Parathyroid adenoma (tissue), 2 donors: Measurements from ENCODE around the gene CDH4.

Experiments
- H2AFZ ChIP-seq: fragments of 300-600 bp; sonication (generic); one replicate; pipeline ENCODE4 v1.7.0; 2017; ENCODE audit warnings: antibody characterized with exemption, mild to moderate bottlenecking
- H3K27ac ChIP-seq: fragments of 300-600 bp; sonication (generic); one replicate; pipeline ENCODE4 v1.7.0; 2017
- H3K27me3 ChIP-seq: fragments of 300-600 bp; sonication (generic); one replicate; pipeline ENCODE4 v1.7.0; 2017; ENCODE audit warnings: low read length; ENCODE audit not compliant: control insufficient read depth, insufficient read depth
- H3K36me3 ChIP-seq: fragments of 300-600 bp; sonication (generic); one replicate; pipeline ENCODE4 v1.7.0; 2017; ENCODE audit warnings: low read length; ENCODE audit not compliant: control insufficient read depth, insufficient read depth
- H3K4me1 ChIP-seq: fragments of 300-600 bp; sonication (generic); one replicate; pipeline ENCODE4 v1.7.0; 2017; ENCODE audit warnings: control low read depth
- H3K4me2 ChIP-seq: fragments of 300-600 bp; sonication (generic); one replicate; pipeline ENCODE4 v1.7.0; 2017; ENCODE audit warnings: low read length
- H3K4me3 ChIP-seq: fragments of 300-600 bp; sonication (generic); one replicate; pipeline ENCODE4 v1.7.0; 2017; ENCODE audit warnings: low read depth, low read length
- H3K79me2 ChIP-seq: fragments of 300-600 bp; sonication (generic); one replicate; pipeline ENCODE4 v1.7.0; 2017; ENCODE audit warnings: control low read depth
- H3K9ac ChIP-seq: fragments of 300-600 bp; sonication (generic); one replicate; pipeline ENCODE4 v1.7.0; 2017; ENCODE audit warnings: mild to moderate bottlenecking
- H3K9me3 ChIP-seq: fragments of 300-600 bp; sonication (generic); one replicate; pipeline ENCODE4 v1.7.0; 2017; ENCODE audit warnings: low read length; ENCODE audit not compliant: control insufficient read depth
- TF ChIP-seq, protein P1 (sequence below): fragments of 300-600 bp; sonication (generic); IDR thresholded peaks from one replicate; pipeline ENCODE4 v1.7.0; 2017; ENCODE audit warnings: antibody characterized with exemption, mild to moderate bottlenecking
- donor health status: primary hyperparathyroidism.

The CDH4 gene

GRCh38 chr20:61929971-61930666 is 678.1 kb downstream of the CDH4 start:
- no peak overlapping the region for H3K4me3 ChIP-seq
- H3K9ac ChIP-seq = no peak overlapping the region
- H3K27ac ChIP-seq = no peak overlapping the region
- H2AFZ ChIP-seq = no peak overlapping the region
- no peaks in the 10 kb centered on the region for H3K9me3 ChIP-seq
- H3K27me3 ChIP-seq = no peaks in the 10 kb centered on the region
- H3K4me1 ChIP-seq = no peaks in the 10 kb centered on the region
- H3K79me2 ChIP-seq = no peaks in the 10 kb centered on the region
- no peaks in the 10 kb centered on the region for H3K36me3 ChIP-seq
- TF ChIP-seq, protein P1, sequence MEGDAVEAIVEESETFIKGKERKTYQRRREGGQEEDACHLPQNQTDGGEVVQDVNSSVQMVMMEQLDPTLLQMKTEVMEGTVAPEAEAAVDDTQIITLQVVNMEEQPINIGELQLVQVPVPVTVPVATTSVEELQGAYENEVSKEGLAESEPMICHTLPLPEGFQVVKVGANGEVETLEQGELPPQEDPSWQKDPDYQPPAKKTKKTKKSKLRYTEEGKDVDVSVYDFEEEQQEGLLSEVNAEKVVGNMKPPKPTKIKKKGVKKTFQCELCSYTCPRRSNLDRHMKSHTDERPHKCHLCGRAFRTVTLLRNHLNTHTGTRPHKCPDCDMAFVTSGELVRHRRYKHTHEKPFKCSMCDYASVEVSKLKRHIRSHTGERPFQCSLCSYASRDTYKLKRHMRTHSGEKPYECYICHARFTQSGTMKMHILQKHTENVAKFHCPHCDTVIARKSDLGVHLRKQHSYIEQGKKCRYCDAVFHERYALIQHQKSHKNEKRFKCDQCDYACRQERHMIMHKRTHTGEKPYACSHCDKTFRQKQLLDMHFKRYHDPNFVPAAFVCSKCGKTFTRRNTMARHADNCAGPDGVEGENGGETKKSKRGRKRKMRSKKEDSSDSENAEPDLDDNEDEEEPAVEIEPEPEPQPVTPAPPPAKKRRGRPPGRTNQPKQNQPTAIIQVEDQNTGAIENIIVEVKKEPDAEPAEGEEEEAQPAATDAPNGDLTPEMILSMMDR = no peak
- no peak overlapping the region for H3K4me2 ChIP-seq

GRCh38 chr20:61930776-61931475 is 678.9 kb downstream of the CDH4 start:
- Histone ChIP-seq H3K4me3 (no peak overlapping the region), H3K27me3 (no peaks in the 10 kb centered on the region), H3K4me2 (no peak overlapping the region), H3K27ac (no peak overlapping the region), H3K36me3 (no peaks in the 10 kb centered on the region), H3K79me2 (no peaks in the 10 kb centered on the region), H3K9ac (no peak overlapping the region), H3K9me3 (no peaks in the 10 kb centered on the region), H3K4me1 (no peaks in the 10 kb centered on the region), H2AFZ (no peak overlapping the region)
- TF ChIP-seq, protein P1 = no peak

GRCh38 chr20:61931476-61932198 is 679.6 kb downstream of the CDH4 start:
- Histone ChIP-seq H3K4me1 (no peaks in the 10 kb centered on the region), H3K36me3 (no peaks in the 10 kb centered on the region), H3K9ac (no peak overlapping the region), H3K4me3 (no peak overlapping the region), H2AFZ (no peak overlapping the region), H3K4me2 (no peak overlapping the region), H3K9me3 (no peaks in the 10 kb centered on the region), H3K79me2 (no peaks in the 10 kb centered on the region), H3K27me3 (no peaks in the 10 kb centered on the region), H3K27ac (no peak overlapping the region)
- TF ChIP-seq, protein P1 = no peak

DNA sequence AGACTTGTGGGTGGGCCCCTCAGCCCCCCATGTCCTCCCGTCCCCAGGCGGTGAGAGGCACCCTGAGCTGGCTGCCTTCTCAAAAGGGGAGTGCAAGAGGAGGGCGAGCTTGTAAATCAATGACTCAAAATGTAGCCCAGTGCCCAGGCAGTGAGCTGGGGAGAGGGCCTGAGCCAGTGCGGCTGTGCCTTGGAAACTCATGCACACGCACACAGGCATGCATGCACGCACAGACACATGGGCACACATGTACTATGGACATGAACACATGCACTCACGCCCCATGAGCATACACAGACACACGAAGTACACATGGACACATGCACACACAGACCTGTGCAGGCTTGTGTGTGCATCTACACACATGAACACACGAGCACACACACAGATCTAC is 680.1 kb downstream of the CDH4 start:
- Histone ChIP-seq H3K27ac (no peak overlapping the region), H3K4me2 (no peak overlapping the region), H3K4me1 (no peaks in the 10 kb centered on the region), H2AFZ (no peak overlapping the region), H3K27me3 (no peaks in the 10 kb centered on the region), H3K9ac (no peak overlapping the region), H3K9me3 (no peaks in the 10 kb centered on the region), H3K4me3 (no peak overlapping the region), H3K36me3 (no peaks in the 10 kb centered on the region), H3K79me2 (no peaks in the 10 kb centered on the region)
- TF ChIP-seq, protein P1 = no peak
